HG03354 (cell line): ENCODE measurements around the gene LYST.
"Not testable (repeated sequence)": the region's sequence is repeated elsewhere in the genome, so short reads cannot be mapped to it uniquely, and the experiment has no call there.

ENCODE experiments used
- ATAC-seq: cut with Tn5 transposase; IDR thresholded peaks from one replicate; pipeline ENCODE4 v1.9.1; 2021; ENCODE audit warnings: mild to moderate bottlenecking; ENCODE audit not compliant: unreplicated experiment, poor library complexity, severe bottlenecking

Gene LYST

DNA sequence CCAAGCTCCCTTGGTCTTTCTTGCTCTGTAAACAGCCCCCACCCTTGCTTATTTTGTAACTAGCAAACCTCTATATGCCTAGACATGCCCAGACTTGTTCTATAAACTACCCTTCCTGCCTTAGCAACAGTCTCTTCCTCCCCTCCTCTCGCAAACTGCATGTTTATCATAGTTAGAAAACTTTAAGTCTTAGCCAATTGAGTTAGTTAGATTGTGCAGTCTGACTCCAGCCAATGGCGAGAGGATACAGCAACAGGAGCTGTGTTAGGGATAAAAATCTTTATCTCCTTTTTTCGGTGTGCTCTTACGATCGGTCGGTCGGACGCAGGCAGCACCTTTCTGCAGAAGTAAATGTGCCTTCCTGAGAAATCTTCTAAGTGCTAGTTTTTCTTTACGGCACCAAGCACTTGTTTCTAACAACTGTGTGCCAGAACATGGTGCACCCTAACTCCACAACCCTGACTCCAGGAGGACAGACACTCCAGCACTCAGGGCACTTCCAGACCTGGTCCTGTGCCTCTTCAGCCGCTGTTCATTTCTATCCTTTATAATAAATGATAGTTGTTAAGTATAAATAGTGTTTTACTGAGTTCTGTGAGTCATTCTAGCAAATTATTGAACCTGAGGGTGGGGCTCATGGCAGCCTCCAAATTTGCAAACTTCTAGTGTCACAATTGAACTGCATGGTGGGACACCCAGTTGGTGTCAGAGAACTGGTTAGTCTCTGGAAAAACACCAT, 191.4 kb downstream of the LYST start:
- no peak for ATAC-seq

GRCh38 chr1:235673981-235674380, 192.7 kb downstream of the LYST start:
- ATAC-seq = no peak

DNA sequence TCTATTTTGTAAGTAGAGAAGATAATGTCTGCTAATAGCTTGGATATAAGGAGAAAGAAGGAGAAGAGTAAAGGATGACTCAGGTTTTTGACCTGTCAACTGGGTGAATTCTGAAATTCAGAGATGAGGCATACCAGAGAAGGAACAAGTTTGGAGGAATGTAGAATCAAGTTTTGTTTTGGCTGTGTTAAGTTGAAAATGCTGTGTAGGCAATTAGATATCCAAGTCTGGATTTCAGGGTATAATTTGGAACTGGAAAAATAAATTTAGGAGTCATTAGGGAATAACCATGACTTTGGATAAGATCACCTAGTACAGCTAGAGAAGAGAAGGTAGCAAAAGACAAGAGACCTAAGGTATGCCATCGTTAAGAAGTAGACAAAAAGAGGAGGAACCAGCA, 194.7 kb downstream of the LYST start:
- no peak for ATAC-seq

GRCh38 chr1:235670157-235670776, 196.4 kb downstream of the LYST start:
- ATAC-seq = no peak

DNA sequence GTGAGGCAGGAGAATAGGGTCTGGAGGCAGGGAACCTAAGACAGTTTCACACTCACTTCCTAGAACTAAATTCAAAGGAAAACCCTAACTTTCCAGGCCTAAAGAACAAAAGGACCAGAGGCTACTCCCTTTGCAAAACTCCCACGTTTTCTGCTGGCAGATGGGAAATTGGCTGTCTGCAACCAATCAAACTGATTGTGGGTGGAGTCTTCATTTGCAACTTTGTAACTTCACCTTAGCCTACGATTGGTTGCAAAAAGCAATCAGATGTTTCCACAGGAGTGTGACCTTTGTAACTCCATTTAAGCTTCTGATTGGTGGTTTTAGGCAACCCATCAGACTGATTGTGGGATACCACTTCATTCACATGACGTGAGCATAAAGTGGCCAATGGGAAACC, 197.4 kb downstream of the LYST start:
- ATAC-seq = no peak

- no peak for ATAC-seq
Measured at GRCh38 chr1:235663628-235664027, 203.1 kb downstream of the LYST start.

DNA sequence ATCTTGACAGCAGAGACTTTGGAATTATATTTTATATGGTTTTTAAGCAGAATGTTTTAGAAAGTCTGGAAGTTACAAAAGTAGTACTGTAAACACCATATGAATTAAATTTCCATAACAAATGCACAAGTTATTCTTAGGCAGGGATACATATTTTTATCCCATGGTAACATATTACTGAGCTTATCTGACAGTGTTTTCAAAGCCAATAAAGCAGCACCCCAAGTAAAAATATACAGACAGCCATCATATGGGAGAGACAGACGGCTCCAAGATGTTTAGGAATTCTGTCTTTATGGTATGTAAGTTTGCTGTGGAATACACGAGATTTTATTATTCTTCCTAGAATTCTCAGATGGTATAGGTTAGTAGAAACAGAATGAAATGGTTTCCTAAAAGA, 205.1 kb downstream of the LYST start:
- ATAC-seq = no peak

GRCh38 chr1:235659186-235659771, 207.4 kb downstream of the LYST start:
- ATAC-seq = no peak

- no peak for ATAC-seq
Measured at GRCh38 chr1:235657747-235658526, 208.8 kb downstream of the LYST start.

- ATAC-seq = no peak
Measured at GRCh38 chr1:235657269-235657668, 209.4 kb downstream of the LYST start.

- no peak for ATAC-seq
Measured at GRCh38 chr1:235652364-235652763, 214.3 kb downstream of the LYST start.

DNA sequence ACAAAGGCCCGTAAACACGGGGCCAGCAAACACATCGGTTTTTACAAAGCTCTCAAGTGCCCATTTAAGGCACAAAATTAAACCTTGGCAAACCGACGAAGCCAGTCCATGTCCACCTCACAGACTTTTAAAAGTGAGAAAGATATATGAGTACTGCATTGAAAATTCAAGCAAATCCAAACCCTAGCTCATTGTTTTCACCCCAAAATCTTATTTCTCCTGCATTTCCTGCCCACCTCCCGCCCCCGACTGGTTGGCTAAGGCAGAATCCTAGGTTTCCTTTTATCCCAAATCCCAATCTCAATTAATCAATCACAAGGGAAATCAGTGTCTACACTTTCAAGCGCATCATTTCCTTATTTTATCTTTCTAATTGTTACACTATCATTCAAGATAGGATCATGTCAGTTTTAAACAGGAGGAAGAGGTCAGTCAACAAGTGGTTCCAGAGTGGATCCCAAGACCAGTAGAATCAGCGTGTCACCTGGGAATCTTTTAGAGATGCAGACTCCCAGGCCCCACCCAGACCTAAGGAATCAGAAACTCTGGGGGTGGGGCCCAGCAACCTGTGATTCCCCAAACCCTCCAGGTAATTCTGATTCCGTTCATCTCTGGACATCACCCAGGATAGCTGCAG, 215.4 kb downstream of the LYST start:
- ATAC-seq = no peak

GRCh38 chr1:235650341-235651169, 216.2 kb downstream of the LYST start:
- ATAC-seq = no peak

GRCh38 chr1:235649368-235650163, 217.1 kb downstream of the LYST start, which contains the start of gene GNG4:
Gene GNG4 (minus strand): TSS chr1:235649784. CDS start chr1:235583838, 65,946 bp downstream.
- ATAC-seq = peak; percentile 53

GRCh38 chr1:235648954-235649367, 217.7 kb downstream of the LYST start:
- peak; percentile 67 for ATAC-seq

- ATAC-seq = no peak
Measured at GRCh38 chr1:235648407-235648907, 218.2 kb downstream of the LYST start.

- not testable (repeated sequence) for ATAC-seq
Measured at GRCh38 chr1:235647537-235647936, 219.2 kb downstream of the LYST start.

GRCh38 chr1:235646463-235646862, 220.2 kb downstream of the LYST start:
- ATAC-seq = no peak
